HCT116 (cell line): ENCODE results near the gene PRKCD. TPM values are rescaled to one million over a fixed set of nuclear protein-coding genes. Genes with fewer than 3 reads are reported as not detected.

Source experiments
- ATAC-seq: fragments of 200-7000 bp; cut with Tn5 transposase; 2 replicates; pipeline ENCODE4 v1.9.1; 2020; ENCODE audit warnings: mild to moderate bottlenecking, moderate library complexity
- BruUV-seq: library from RNA; stranded (reverse); fragments of 400-500 nt; replicated peaks from 2 replicates; lab custom pipeline; 2021; lab: Mats Ljungman, UMichigan
- CTCF ChIA-PET: fragments of 300-600 bp; sonication (Branson Sonifier 250); formaldehyde crosslinking; loops from one replicate; lab custom pipeline; 2021; ENCODE audit warnings: antibody characterized with exemption; lab: Charles Lee
- POLR2A ChIA-PET: fragments of 300-600, 350-600 bp; sonication (Branson Sonifier 250); formaldehyde crosslinking; loops from one replicate; lab custom pipeline; 2021; ENCODE audit warnings: antibody characterized with exemption; lab: Charles Lee
- RAD21 ChIA-PET, 2 experiments: fragments of 300-600 bp; sonication (Branson Sonifier 250); formaldehyde crosslinking; loops; one replicate each; lab custom pipeline; 2023; ENCODE audit warnings: low total read pairs in 2 of 2; ENCODE audit not compliant: uncharacterized antibody in 2 of 2, unreplicated experiment in 2 of 2, low non-redundant PET in 1 of 2; lab: Charles Lee
- DNase-seq: peaks from one replicate; pipeline ENCODE4 v3.0.0-alpha.2; 2010; ENCODE audit warnings: low read depth, low spot score
- H2AFZ ChIP-seq: fragments of 200-600 bp; shearing (Covaris generic), sonication (generic); 2 replicates; pipeline ENCODE4 v1.6.1; 2017; ENCODE audit warnings: low read depth, mixed run types, mixed read lengths, antibody characterized with exemption, low read length; ENCODE audit not compliant: poor library complexity, severe bottlenecking
- H3K27ac ChIP-seq: 2 replicates; pipeline ENCODE4 v1.5.1; 2012; ENCODE audit warnings: low read depth, low read length
- H3K27me3 ChIP-seq: fragments of 200-600 bp; sonication (generic); 2 replicates; pipeline ENCODE4 v1.6.1; 2016; ENCODE audit warnings: mixed run types, low read length, mixed read lengths; ENCODE audit not compliant: insufficient read depth
- H3K36me3 ChIP-seq, 2 experiments: fragments of 200-500 bp in 1 of 2; fragments of 200-600 bp in 1 of 2; sonication (Bioruptor generic) in 1 of 2; sonication (generic) in 1 of 2; 2 replicates each; pipeline versions ENCODE4 v1.5.1 to v1.6.1; 2014 to 2016; ENCODE audit warnings: low read length in 2 of 2, inconsistent platforms in 1 of 2, mixed read lengths in 1 of 2, mixed run types in 1 of 2; ENCODE audit not compliant: insufficient read depth in 2 of 2, control insufficient read depth in 1 of 2
- H3K4me1 ChIP-seq, 2 experiments: fragments of 200-600 bp in 1 of 2; sonication (generic) in 1 of 2; 2 replicates each; pipeline versions ENCODE4 v1.5.1 to v1.6.1; 2012 to 2017; ENCODE audit warnings: low read length in 2 of 2, inconsistent platforms in 1 of 2, mild to moderate bottlenecking in 1 of 2, mixed read lengths in 1 of 2, mixed run types in 1 of 2, moderate library complexity in 1 of 2; ENCODE audit not compliant: insufficient read depth in 2 of 2, control insufficient read depth in 1 of 2
- H3K4me2 ChIP-seq: fragments of 200-600 bp; sonication (generic); 2 replicates; pipeline ENCODE4 v1.6.1; 2017; ENCODE audit warnings: mixed run types, low read length, mixed read lengths
- H3K4me3 ChIP-seq, 2 experiments: fragments of 200-600 bp in 1 of 2; sonication (generic) in 1 of 2; replicated peaks in 1 of 2; 2 replicates each; pipeline ENCODE4 v1.5.1; 2011 to 2016; ENCODE audit warnings: low read length in 2 of 2, control low read depth in 1 of 2, low read depth in 1 of 2, mild to moderate bottlenecking in 1 of 2, mixed read lengths in 1 of 2, mixed run types in 1 of 2
- H3K79me2 ChIP-seq: fragments of 200-600 bp; sonication (generic); 2 replicates; pipeline ENCODE4 v1.6.1; 2017; ENCODE audit warnings: mild to moderate bottlenecking, mixed run types, low read length, moderate library complexity, mixed read lengths; ENCODE audit not compliant: insufficient read depth
- H3K9ac ChIP-seq: fragments of 200-600 bp; sonication (generic); 2 replicates; pipeline ENCODE4 v1.6.1; 2016; ENCODE audit warnings: low read length, mixed read lengths
- H3K9me2 ChIP-seq: fragments of 200-600 bp; sonication (generic), shearing (Covaris generic); 2 replicates; pipeline ENCODE4 v1.6.1; 2017; ENCODE audit warnings: mixed run types, mild to moderate bottlenecking, moderate library complexity; ENCODE audit not compliant: insufficient read depth
- H3K9me3 ChIP-seq, 2 experiments: fragments of 200-500 bp in 1 of 2; fragments of 200-600 bp in 1 of 2; sonication (Bioruptor generic) in 1 of 2; sonication (generic) in 1 of 2; 2 replicates each; pipeline ENCODE4 v1.6.1; 2014 to 2017; ENCODE audit warnings: low read length in 2 of 2, mixed read lengths in 2 of 2, inconsistent platforms in 1 of 2, low read depth in 1 of 2, mild to moderate bottlenecking in 1 of 2, mixed run types in 1 of 2, moderate library complexity in 1 of 2; ENCODE audit not compliant: control insufficient read depth in 1 of 2, insufficient read depth in 1 of 2
- H4K20me1 ChIP-seq: fragments of 200-600 bp; sonication (generic), shearing (Covaris generic); 2 replicates; pipeline ENCODE4 v1.6.1; 2017; ENCODE audit warnings: mixed run types, mild to moderate bottlenecking, moderate library complexity; ENCODE audit not compliant: insufficient read depth
- CBX3 ChIP-seq: IDR thresholded peaks from 2 replicates; pipeline ENCODE4 v1.6.1; 2012; ENCODE audit warnings: low read depth
- EGR1 ChIP-seq: IDR thresholded peaks from 2 replicates; pipeline ENCODE4 v1.6.1; 2012; ENCODE audit warnings: low read depth
- EZH2phosphoT487 ChIP-seq: fragments of 200-600 bp; IDR thresholded peaks from 2 replicates; pipeline ENCODE4 v1.6.1; 2018; ENCODE audit warnings: antibody characterized with exemption, borderline replicate concordance
- POLR2A ChIP-seq: IDR thresholded peaks from 2 replicates; pipeline ENCODE4 v1.7.0; 2011; ENCODE audit warnings: borderline replicate concordance; ENCODE audit not compliant: insufficient read depth, insufficient read length; ENCODE audit errors: extremely low read depth
- POLR2AphosphoS5 ChIP-seq: IDR thresholded peaks from 2 replicates; pipeline ENCODE4 v1.6.1; 2011; ENCODE audit warnings: mild to moderate bottlenecking, low read depth, low read length, moderate library complexity
- ZBTB33 ChIP-seq: IDR thresholded peaks from 2 replicates; pipeline ENCODE4 v1.6.1; 2011; ENCODE audit warnings: mild to moderate bottlenecking, low read length, moderate library complexity; ENCODE audit not compliant: insufficient replicate concordance; ENCODE audit errors: extremely low read depth
- intact Hi-C: fragments of 100-400 bp; cut with micrococcal nuclease; formaldehyde crosslinking; loops from 2 replicates; pipeline ENCODE4 v1.10.0; 2022
- total RNA-seq: library from RNA; stranded (reverse); gene quantifications from one replicate; pipeline ENCODE4 v1.2.1, GENCODE V29; 2021; ENCODE audit not compliant: unreplicated experiment
- TF ChIP-seq, protein P1 (sequence below): IDR thresholded peaks from 2 replicates; pipeline ENCODE4 v1.6.1; 2012; ENCODE audit warnings: low read depth

PRKCD gene
- total RNA-seq, 1 experiment from 2014 or later = 34.4 TPM

- RAD21 ChIA-PET = no interaction called here
- BruUV-seq = no TSS peak
- no peak for DNase-seq
- Histone ChIP-seq H4K20me1 (no peaks in the 10 kb centered on the region), H3K9me3 (no peaks in the 10 kb centered on the region), H3K27ac (peak overlapping the region; percentile 44; the same call in 1 of the 2 replicates), H3K9ac (peak overlapping the region; percentile 6; the same call in 1 of the 2 replicates), H3K79me2 (peaks cover 9% of the 10 kb centered on the region), H3K27me3 (no peaks in the 10 kb centered on the region), H3K4me1 (peaks cover 18 to 51% of the 10 kb centered on the region in 2 experiments), H3K4me3 (no peak overlapping the region), H3K36me3 (peaks cover 2 to 7% of the 10 kb centered on the region in 2 experiments), H3K4me2 (peak overlapping the region; percentile 16; the same call in 1 of the 2 replicates), H3K9me2 (no peaks in the 10 kb centered on the region), H2AFZ (no peak overlapping the region)
- intact Hi-C loops = no loop called here
- CTCF ChIA-PET = no interaction called here
- POLR2A ChIA-PET = interaction anchor here (1.1 kb wide), 1 partner anchor 33 kb away, joined by 3 read pairs; the partner anchor contains the start of gene PRKCD
- no peak for TF ChIP-seq POLR2AphosphoS5
- no peak for ATAC-seq
Observed at GRCh38 chr3:53193466-53194209, 32.6 kb downstream of the PRKCD start.

GRCh38 chr3:53194210-53195065, 33.4 kb downstream of the PRKCD start:
- no peak overlapping the region for H3K4me3 ChIP-seq
- H3K27me3 ChIP-seq = no peaks in the 10 kb centered on the region
- peaks cover 18 to 52% of the 10 kb centered on the region in 2 experiments for H3K4me1 ChIP-seq
- intact Hi-C loops = loop anchor here (5.0 kb wide), 1 partner anchor 342 kb away; no protein-coding TSS in a partner anchor
- BruUV-seq = no TSS peak
- peaks cover 11% of the 10 kb centered on the region for H3K79me2 ChIP-seq
- no peak overlapping the region for H2AFZ ChIP-seq
- peak overlapping the region; percentile 44; the same call in 1 of the 2 replicates for H3K27ac ChIP-seq
- peak overlapping the region; percentile 16; the same call in 1 of the 2 replicates for H3K4me2 ChIP-seq
- POLR2A ChIA-PET = interaction anchor here (2.4 kb wide), 1 partner anchor 59 kb away, joined by 10 read pairs; no protein-coding TSS in a partner anchor
- DNase-seq = no peak
- H3K9ac ChIP-seq = peak overlapping the region; percentile 6; the same call in 1 of the 2 replicates
- TF ChIP-seq, protein P1, sequence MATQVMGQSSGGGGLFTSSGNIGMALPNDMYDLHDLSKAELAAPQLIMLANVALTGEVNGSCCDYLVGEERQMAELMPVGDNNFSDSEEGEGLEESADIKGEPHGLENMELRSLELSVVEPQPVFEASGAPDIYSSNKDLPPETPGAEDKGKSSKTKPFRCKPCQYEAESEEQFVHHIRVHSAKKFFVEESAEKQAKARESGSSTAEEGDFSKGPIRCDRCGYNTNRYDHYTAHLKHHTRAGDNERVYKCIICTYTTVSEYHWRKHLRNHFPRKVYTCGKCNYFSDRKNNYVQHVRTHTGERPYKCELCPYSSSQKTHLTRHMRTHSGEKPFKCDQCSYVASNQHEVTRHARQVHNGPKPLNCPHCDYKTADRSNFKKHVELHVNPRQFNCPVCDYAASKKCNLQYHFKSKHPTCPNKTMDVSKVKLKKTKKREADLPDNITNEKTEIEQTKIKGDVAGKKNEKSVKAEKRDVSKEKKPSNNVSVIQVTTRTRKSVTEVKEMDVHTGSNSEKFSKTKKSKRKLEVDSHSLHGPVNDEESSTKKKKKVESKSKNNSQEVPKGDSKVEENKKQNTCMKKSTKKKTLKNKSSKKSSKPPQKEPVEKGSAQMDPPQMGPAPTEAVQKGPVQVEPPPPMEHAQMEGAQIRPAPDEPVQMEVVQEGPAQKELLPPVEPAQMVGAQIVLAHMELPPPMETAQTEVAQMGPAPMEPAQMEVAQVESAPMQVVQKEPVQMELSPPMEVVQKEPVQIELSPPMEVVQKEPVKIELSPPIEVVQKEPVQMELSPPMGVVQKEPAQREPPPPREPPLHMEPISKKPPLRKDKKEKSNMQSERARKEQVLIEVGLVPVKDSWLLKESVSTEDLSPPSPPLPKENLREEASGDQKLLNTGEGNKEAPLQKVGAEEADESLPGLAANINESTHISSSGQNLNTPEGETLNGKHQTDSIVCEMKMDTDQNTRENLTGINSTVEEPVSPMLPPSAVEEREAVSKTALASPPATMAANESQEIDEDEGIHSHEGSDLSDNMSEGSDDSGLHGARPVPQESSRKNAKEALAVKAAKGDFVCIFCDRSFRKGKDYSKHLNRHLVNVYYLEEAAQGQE = no peak
- TF ChIP-seq POLR2A (no peak), EGR1 (no peak), EZH2phosphoT487 (no peak), CBX3 (no peak), ZBTB33 (no peak)
- TF ChIP-seq, all 23 proteins: peak for 0
- Histone ChIP-seq H3K9me2 (no peaks in the 10 kb centered on the region), H3K36me3 (peaks cover 2 to 8% of the 10 kb centered on the region in 2 experiments; a peak in 2 of 4 replicates), H4K20me1 (no peaks in the 10 kb centered on the region), H3K9me3 (no peaks in the 10 kb centered on the region)
- RAD21 ChIA-PET = interaction anchor here in 1 of 2 experiments (0.8 to 2.3 kb wide), 2 partner anchors 60 to 80 kb away, joined by 3 to 9 read pairs; no protein-coding TSS in a partner anchor
- CTCF ChIA-PET = interaction anchor here (0.9 to 2.6 kb wide), 4 partner anchors 12 to 79 kb away, joined by 3 to 28 read pairs (median 16); no protein-coding TSS in a partner anchor
- ATAC-seq = no peak
